Activated naive CD4-positive, alpha-beta T cell treated with anti-CD3 and anti-CD28 coated beads, Interleukin-2, amount 50 U/mL, for 24 hours (primary cell): ENCODE data around the gene UBAP2.

Source experiments
- H3K27ac Mint-ChIP-seq: one replicate; pipeline ENCODE4 v1.8.0; 2021; ENCODE audit warnings: mild to moderate bottlenecking, mixed read lengths
- H3K27me3 Mint-ChIP-seq: one replicate; pipeline ENCODE4 v1.8.0; 2021; ENCODE audit warnings: mixed read lengths
- H3K36me3 Mint-ChIP-seq: one replicate; pipeline ENCODE4 v1.8.0; 2021; ENCODE audit warnings: mixed read lengths
- H3K4me1 Mint-ChIP-seq: one replicate; pipeline ENCODE4 v1.8.0; 2021; ENCODE audit warnings: mixed read lengths
- H3K4me3 Mint-ChIP-seq: one replicate; pipeline ENCODE4 v1.8.0; 2021; ENCODE audit warnings: mild to moderate bottlenecking, mixed read lengths
- H3K9me3 Mint-ChIP-seq: one replicate; pipeline ENCODE4 v1.8.0; 2021; ENCODE audit warnings: mixed read lengths

Gene UBAP2

GRCh38 chr9:34048727-34049629 is at the start of gene UBAP2:
TSS of gene UBAP2 (minus strand) at chr9:34048887. CDS start at chr9:34017148, 31,739 bp downstream.
- peak within 1 kb of the TSS; percentile 95 for H3K4me3 Mint-ChIP-seq
- peaks cover 19% of the 10 kb centered on the region for H3K4me1 Mint-ChIP-seq
- no peaks in the 10 kb centered on the region for H3K36me3 Mint-ChIP-seq
- no peaks in the 10 kb centered on the region for H3K9me3 Mint-ChIP-seq
- peak within 1 kb of the TSS; percentile 99 for H3K27ac Mint-ChIP-seq
- no peaks in the 10 kb centered on the region for H3K27me3 Mint-ChIP-seq

GRCh38 chr9:34098307-34098706 is 49.6 kb upstream of the UBAP2 start:
- no peaks in the 10 kb centered on the region for H3K4me1 Mint-ChIP-seq
- no peaks in the 10 kb centered on the region for H3K9me3 Mint-ChIP-seq
- H3K27ac Mint-ChIP-seq, result no peak overlapping the region
- peaks cover 3% of the 10 kb centered on the region for H3K36me3 Mint-ChIP-seq
- no peaks in the 10 kb centered on the region for H3K27me3 Mint-ChIP-seq
- H3K4me3 Mint-ChIP-seq, result no peak overlapping the region

- H3K27me3 Mint-ChIP-seq, result no peaks in the 10 kb centered on the region
- H3K36me3 Mint-ChIP-seq, result peaks cover 7% of the 10 kb centered on the region
Measured at GRCh38 chr9:34097865-34098264, 49.2 kb upstream of the UBAP2 start.

GRCh38 chr9:34096751-34097150 is 48.1 kb upstream of the UBAP2 start:
- H3K27ac Mint-ChIP-seq, result no peak overlapping the region
- H3K9me3 Mint-ChIP-seq, result no peaks in the 10 kb centered on the region
- peaks cover 10% of the 10 kb centered on the region for H3K36me3 Mint-ChIP-seq
- H3K4me3 Mint-ChIP-seq, result no peak overlapping the region
- H3K27me3 Mint-ChIP-seq, result no peaks in the 10 kb centered on the region
- H3K4me1 Mint-ChIP-seq, result peaks cover 5% of the 10 kb centered on the region

More at GRCh38 chr9:34097865-34098264, 49.2 kb upstream of the UBAP2 start:
- Mint-ChIP-seq H3K4me1 (no peaks in the 10 kb centered on the region), H3K9me3 (no peaks in the 10 kb centered on the region), H3K27ac (no peak overlapping the region), H3K4me3 (no peak overlapping the region)

- no peaks in the 10 kb centered on the region for H3K9me3 Mint-ChIP-seq
- H3K27ac Mint-ChIP-seq, result no peak overlapping the region
- no peaks in the 10 kb centered on the region for H3K27me3 Mint-ChIP-seq
- peaks cover 12% of the 10 kb centered on the region for H3K36me3 Mint-ChIP-seq
- H3K4me3 Mint-ChIP-seq, result no peak overlapping the region
- peaks cover 5% of the 10 kb centered on the region for H3K4me1 Mint-ChIP-seq
Measured at GRCh38 chr9:34093578-34093977, 44.9 kb upstream of the UBAP2 start.

GRCh38 chr9:34089311-34089710 is 40.6 kb upstream of the UBAP2 start:
- Mint-ChIP-seq H3K36me3 (peaks cover 16% of the 10 kb centered on the region), H3K4me3 (no peak overlapping the region), H3K27me3 (no peaks in the 10 kb centered on the region), H3K4me1 (peaks cover 12% of the 10 kb centered on the region), H3K27ac (no peak overlapping the region), H3K9me3 (no peaks in the 10 kb centered on the region)

- H3K4me3 Mint-ChIP-seq, result no peak overlapping the region
Measured at GRCh38 chr9:34087370-34087769, 38.7 kb upstream of the UBAP2 start.

GRCh38 chr9:34086864-34087263 is 38.2 kb upstream of the UBAP2 start:
- no peak overlapping the region for H3K4me3 Mint-ChIP-seq
- H3K4me1 Mint-ChIP-seq, result peaks cover 8% of the 10 kb centered on the region
- H3K27me3 Mint-ChIP-seq, result no peaks in the 10 kb centered on the region
- H3K27ac Mint-ChIP-seq, result no peak overlapping the region
- peaks cover 8% of the 10 kb centered on the region for H3K36me3 Mint-ChIP-seq
- no peaks in the 10 kb centered on the region for H3K9me3 Mint-ChIP-seq

More at GRCh38 chr9:34087370-34087769, 38.7 kb upstream of the UBAP2 start:
- Mint-ChIP-seq H3K27ac (no peak overlapping the region), H3K9me3 (no peaks in the 10 kb centered on the region), H3K27me3 (no peaks in the 10 kb centered on the region), H3K36me3 (peaks cover 11% of the 10 kb centered on the region), H3K4me1 (peaks cover 12% of the 10 kb centered on the region)

- no peaks in the 10 kb centered on the region for H3K9me3 Mint-ChIP-seq
- peaks cover 7% of the 10 kb centered on the region for H3K4me1 Mint-ChIP-seq
- H3K27me3 Mint-ChIP-seq, result no peaks in the 10 kb centered on the region
- H3K4me3 Mint-ChIP-seq, result no peak overlapping the region
- peak overlapping the region; percentile 80 for H3K27ac Mint-ChIP-seq
- peaks cover 8% of the 10 kb centered on the region for H3K36me3 Mint-ChIP-seq
Measured at GRCh38 chr9:34085581-34086500, 37.2 kb upstream of the UBAP2 start.

- Mint-ChIP-seq H3K4me1 (peaks cover 7% of the 10 kb centered on the region), H3K9me3 (no peaks in the 10 kb centered on the region), H3K27me3 (no peaks in the 10 kb centered on the region), H3K36me3 (peaks cover 8% of the 10 kb centered on the region), H3K27ac (no peak overlapping the region), H3K4me3 (no peak overlapping the region)
Measured at GRCh38 chr9:34084562-34084961, 35.9 kb upstream of the UBAP2 start.

- Mint-ChIP-seq H3K27me3 (no peaks in the 10 kb centered on the region), H3K4me1 (no peaks in the 10 kb centered on the region), H3K36me3 (no peaks in the 10 kb centered on the region), H3K9me3 (no peaks in the 10 kb centered on the region), H3K27ac (no peak overlapping the region), H3K4me3 (no peak overlapping the region)
Measured at GRCh38 chr9:34079181-34079580, 30.5 kb upstream of the UBAP2 start.

GRCh38 chr9:34072868-34073590 is 24.3 kb upstream of the UBAP2 start:
- Mint-ChIP-seq H3K9me3 (no peaks in the 10 kb centered on the region), H3K27me3 (no peaks in the 10 kb centered on the region)

GRCh38 chr9:34072410-34072809 is 23.7 kb upstream of the UBAP2 start:
- H3K36me3 Mint-ChIP-seq, result no peaks in the 10 kb centered on the region
- no peak overlapping the region for H3K4me3 Mint-ChIP-seq
- no peaks in the 10 kb centered on the region for H3K9me3 Mint-ChIP-seq
- no peaks in the 10 kb centered on the region for H3K27me3 Mint-ChIP-seq
- no peaks in the 10 kb centered on the region for H3K4me1 Mint-ChIP-seq
- H3K27ac Mint-ChIP-seq, result no peak overlapping the region

More at GRCh38 chr9:34072868-34073590, 24.3 kb upstream of the UBAP2 start:
- Mint-ChIP-seq H3K4me1 (no peaks in the 10 kb centered on the region), H3K36me3 (no peaks in the 10 kb centered on the region), H3K27ac (no peak overlapping the region), H3K4me3 (no peak overlapping the region)

GRCh38 chr9:34070606-34071324 is 22.1 kb upstream of the UBAP2 start:
- Mint-ChIP-seq H3K9me3 (no peaks in the 10 kb centered on the region), H3K27me3 (no peaks in the 10 kb centered on the region), H3K4me1 (no peaks in the 10 kb centered on the region), H3K4me3 (no peak overlapping the region), H3K27ac (no peak overlapping the region), H3K36me3 (no peaks in the 10 kb centered on the region)

GRCh38 chr9:34069831-34070230 is 21.1 kb upstream of the UBAP2 start:
- Mint-ChIP-seq H3K9me3 (no peaks in the 10 kb centered on the region), H3K4me1 (no peaks in the 10 kb centered on the region), H3K36me3 (no peaks in the 10 kb centered on the region), H3K27me3 (no peaks in the 10 kb centered on the region), H3K27ac (no peak overlapping the region), H3K4me3 (no peak overlapping the region)
